Uterus (tissue), 2 donors: Measurements from ENCODE around the gene ADAR.

Source experiments
- POLR2A ChIP-seq, 2 donors: fragments of 450-650 bp; IDR thresholded peaks; one replicate each; pipeline ENCODE4 v1.6.1; 2016; ENCODE audit warnings: antibody characterized with exemption in 2 of 2, mild to moderate bottlenecking in 1 of 2, moderate library complexity in 1 of 2
- TF ChIP-seq, protein P1 (sequence below), 4 experiments: fragments of 200-600 bp in 2 of 4; fragments of 450-650 bp in 2 of 4; sonication (generic) in 2 of 4; IDR thresholded peaks; one replicate each; pipeline ENCODE4 v1.5.1; 2016 to 2019; ENCODE audit warnings: antibody characterized with exemption in 4 of 4, mild to moderate bottlenecking in 2 of 4, moderate library complexity in 1 of 4

- no peak for TF ChIP-seq POLR2A (IDR thresholded peaks at IDR 0.05)
- TF ChIP-seq, protein P1, sequence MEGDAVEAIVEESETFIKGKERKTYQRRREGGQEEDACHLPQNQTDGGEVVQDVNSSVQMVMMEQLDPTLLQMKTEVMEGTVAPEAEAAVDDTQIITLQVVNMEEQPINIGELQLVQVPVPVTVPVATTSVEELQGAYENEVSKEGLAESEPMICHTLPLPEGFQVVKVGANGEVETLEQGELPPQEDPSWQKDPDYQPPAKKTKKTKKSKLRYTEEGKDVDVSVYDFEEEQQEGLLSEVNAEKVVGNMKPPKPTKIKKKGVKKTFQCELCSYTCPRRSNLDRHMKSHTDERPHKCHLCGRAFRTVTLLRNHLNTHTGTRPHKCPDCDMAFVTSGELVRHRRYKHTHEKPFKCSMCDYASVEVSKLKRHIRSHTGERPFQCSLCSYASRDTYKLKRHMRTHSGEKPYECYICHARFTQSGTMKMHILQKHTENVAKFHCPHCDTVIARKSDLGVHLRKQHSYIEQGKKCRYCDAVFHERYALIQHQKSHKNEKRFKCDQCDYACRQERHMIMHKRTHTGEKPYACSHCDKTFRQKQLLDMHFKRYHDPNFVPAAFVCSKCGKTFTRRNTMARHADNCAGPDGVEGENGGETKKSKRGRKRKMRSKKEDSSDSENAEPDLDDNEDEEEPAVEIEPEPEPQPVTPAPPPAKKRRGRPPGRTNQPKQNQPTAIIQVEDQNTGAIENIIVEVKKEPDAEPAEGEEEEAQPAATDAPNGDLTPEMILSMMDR (IDR thresholded peaks at IDR 0.05): no peak
Measured at GRCh38 chr1:154628121-154628405, 20.1 kb upstream of the ADAR start.
